Stimulated activated CD8-positive, alpha-beta memory T cell treated with anti-CD3 and anti-CD28 coated beads, Interleukin-7, amount 100 ng/mL, for 24 hours (primary cell): ENCODE measurements around the gene PTGES3L.
A peak's percentile ranks its signal among the peaks of the same experiment; 100 is the strongest.

Source experiments
- DNase-seq: peaks from one replicate; pipeline ENCODE4 v3.0.0-alpha.2; 2020; ENCODE audit warnings: low read depth

The PTGES3L gene

GRCh38 chr17:42979511-42980273 is at the start of gene PTGES3L:
Gene PTGES3L (minus strand): TSS chr17:42980080. CDS start chr17:42980053, 27 bp downstream.
- DNase-seq, result no peak

GRCh38 chr17:43028221-43028861 is 48.5 kb upstream of the PTGES3L start:
- no peak for DNase-seq

- no peak for DNase-seq
Observed at GRCh38 chr17:43027091-43028032, 47.5 kb upstream of the PTGES3L start.

- no peak for DNase-seq
Observed at GRCh38 chr17:43026595-43026994, 46.7 kb upstream of the PTGES3L start.

- DNase-seq, result no peak
Observed at GRCh38 chr17:43025766-43026537, 46.1 kb upstream of the PTGES3L start.

- DNase-seq, result no peak
Observed at GRCh38 chr17:43025290-43025657, 45.4 kb upstream of the PTGES3L start.

- peak; percentile 56 for DNase-seq
Observed at GRCh38 chr17:43024407-43025289, 44.8 kb upstream of the PTGES3L start, which contains the start of gene RND2. Gene RND2 (plus strand): TSS chr17:43025231. CDS start chr17:43025348, 117 bp downstream.

GRCh38 chr17:43021741-43022512 is 42.0 kb upstream of the PTGES3L start, which contains the start of gene VAT1:
Gene VAT1 (minus strand): TSS chr17:43022385. CDS start chr17:43022322, 63 bp downstream.
- no peak for DNase-seq

- no peak for DNase-seq
Observed at GRCh38 chr17:43020789-43021740, 41.2 kb upstream of the PTGES3L start.

- no peak for DNase-seq
Observed at GRCh38 chr17:43020030-43020621, 40.2 kb upstream of the PTGES3L start.

- no peak for DNase-seq
Observed at GRCh38 chr17:43019418-43019817, 39.5 kb upstream of the PTGES3L start.

GRCh38 chr17:43018932-43019331 is 39.1 kb upstream of the PTGES3L start:
- DNase-seq, result no peak

GRCh38 chr17:43018008-43018853 is 38.4 kb upstream of the PTGES3L start:
- DNase-seq, result no peak

GRCh38 chr17:43016216-43016615 is 36.3 kb upstream of the PTGES3L start:
- no peak for DNase-seq

GRCh38 chr17:43015579-43015978 is 35.7 kb upstream of the PTGES3L start:
- DNase-seq, result no peak

GRCh38 chr17:43014649-43015542 is 35.0 kb upstream of the PTGES3L start:
- DNase-seq, result no peak
